ENCODE data around the gene ZC3H12A. TPM values are rescaled to one million over a fixed set of nuclear protein-coding genes. Genes with fewer than 3 reads are reported as not detected.

ZC3H12A gene
- total and polyA plus RNA-seq, 2 of the 8 experiments (the other 6 are each of a cell fraction or from before 2014, with no cell fraction given), result 7.4 to 10.0 TPM

DNA sequence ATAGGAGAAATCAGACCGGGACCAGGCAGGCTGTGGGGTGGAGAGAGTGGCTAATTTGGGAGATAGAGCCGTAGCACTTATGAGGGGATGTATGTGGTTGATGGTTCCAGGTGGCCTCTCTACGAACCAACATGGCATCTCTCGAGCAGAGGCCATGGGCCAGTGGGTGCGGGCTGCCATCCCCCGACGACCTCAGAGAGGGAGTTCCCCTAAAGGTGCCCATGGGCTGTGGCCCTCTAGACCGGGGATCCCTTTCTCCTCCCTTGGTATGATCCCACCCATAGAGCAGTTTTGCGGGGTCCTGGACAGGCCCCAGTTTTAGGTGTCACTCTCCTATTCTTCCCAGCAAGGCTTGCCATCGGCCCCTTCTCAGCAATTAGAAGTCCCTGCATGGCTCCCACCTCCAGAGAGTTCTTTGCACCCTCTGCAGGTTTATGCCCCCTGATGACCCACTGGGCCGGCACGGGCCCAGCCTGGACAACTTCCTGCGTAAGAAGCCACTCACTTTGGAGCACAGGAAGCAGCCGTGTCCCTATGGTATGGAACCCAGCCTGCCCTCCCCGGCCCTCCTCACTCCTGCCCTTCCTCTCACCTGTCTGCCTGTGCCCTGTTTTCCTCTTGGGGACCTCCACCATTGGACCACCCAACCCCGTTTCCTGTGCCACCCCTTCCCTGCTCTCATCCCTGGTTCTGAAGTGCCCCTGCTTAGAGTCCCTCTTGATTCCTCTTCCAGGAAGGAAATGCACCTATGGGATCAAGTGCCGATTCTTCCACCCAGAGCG is 7.8 kb downstream of the ZC3H12A start (continued):
- TF ChIP-seq, protein P1, sequence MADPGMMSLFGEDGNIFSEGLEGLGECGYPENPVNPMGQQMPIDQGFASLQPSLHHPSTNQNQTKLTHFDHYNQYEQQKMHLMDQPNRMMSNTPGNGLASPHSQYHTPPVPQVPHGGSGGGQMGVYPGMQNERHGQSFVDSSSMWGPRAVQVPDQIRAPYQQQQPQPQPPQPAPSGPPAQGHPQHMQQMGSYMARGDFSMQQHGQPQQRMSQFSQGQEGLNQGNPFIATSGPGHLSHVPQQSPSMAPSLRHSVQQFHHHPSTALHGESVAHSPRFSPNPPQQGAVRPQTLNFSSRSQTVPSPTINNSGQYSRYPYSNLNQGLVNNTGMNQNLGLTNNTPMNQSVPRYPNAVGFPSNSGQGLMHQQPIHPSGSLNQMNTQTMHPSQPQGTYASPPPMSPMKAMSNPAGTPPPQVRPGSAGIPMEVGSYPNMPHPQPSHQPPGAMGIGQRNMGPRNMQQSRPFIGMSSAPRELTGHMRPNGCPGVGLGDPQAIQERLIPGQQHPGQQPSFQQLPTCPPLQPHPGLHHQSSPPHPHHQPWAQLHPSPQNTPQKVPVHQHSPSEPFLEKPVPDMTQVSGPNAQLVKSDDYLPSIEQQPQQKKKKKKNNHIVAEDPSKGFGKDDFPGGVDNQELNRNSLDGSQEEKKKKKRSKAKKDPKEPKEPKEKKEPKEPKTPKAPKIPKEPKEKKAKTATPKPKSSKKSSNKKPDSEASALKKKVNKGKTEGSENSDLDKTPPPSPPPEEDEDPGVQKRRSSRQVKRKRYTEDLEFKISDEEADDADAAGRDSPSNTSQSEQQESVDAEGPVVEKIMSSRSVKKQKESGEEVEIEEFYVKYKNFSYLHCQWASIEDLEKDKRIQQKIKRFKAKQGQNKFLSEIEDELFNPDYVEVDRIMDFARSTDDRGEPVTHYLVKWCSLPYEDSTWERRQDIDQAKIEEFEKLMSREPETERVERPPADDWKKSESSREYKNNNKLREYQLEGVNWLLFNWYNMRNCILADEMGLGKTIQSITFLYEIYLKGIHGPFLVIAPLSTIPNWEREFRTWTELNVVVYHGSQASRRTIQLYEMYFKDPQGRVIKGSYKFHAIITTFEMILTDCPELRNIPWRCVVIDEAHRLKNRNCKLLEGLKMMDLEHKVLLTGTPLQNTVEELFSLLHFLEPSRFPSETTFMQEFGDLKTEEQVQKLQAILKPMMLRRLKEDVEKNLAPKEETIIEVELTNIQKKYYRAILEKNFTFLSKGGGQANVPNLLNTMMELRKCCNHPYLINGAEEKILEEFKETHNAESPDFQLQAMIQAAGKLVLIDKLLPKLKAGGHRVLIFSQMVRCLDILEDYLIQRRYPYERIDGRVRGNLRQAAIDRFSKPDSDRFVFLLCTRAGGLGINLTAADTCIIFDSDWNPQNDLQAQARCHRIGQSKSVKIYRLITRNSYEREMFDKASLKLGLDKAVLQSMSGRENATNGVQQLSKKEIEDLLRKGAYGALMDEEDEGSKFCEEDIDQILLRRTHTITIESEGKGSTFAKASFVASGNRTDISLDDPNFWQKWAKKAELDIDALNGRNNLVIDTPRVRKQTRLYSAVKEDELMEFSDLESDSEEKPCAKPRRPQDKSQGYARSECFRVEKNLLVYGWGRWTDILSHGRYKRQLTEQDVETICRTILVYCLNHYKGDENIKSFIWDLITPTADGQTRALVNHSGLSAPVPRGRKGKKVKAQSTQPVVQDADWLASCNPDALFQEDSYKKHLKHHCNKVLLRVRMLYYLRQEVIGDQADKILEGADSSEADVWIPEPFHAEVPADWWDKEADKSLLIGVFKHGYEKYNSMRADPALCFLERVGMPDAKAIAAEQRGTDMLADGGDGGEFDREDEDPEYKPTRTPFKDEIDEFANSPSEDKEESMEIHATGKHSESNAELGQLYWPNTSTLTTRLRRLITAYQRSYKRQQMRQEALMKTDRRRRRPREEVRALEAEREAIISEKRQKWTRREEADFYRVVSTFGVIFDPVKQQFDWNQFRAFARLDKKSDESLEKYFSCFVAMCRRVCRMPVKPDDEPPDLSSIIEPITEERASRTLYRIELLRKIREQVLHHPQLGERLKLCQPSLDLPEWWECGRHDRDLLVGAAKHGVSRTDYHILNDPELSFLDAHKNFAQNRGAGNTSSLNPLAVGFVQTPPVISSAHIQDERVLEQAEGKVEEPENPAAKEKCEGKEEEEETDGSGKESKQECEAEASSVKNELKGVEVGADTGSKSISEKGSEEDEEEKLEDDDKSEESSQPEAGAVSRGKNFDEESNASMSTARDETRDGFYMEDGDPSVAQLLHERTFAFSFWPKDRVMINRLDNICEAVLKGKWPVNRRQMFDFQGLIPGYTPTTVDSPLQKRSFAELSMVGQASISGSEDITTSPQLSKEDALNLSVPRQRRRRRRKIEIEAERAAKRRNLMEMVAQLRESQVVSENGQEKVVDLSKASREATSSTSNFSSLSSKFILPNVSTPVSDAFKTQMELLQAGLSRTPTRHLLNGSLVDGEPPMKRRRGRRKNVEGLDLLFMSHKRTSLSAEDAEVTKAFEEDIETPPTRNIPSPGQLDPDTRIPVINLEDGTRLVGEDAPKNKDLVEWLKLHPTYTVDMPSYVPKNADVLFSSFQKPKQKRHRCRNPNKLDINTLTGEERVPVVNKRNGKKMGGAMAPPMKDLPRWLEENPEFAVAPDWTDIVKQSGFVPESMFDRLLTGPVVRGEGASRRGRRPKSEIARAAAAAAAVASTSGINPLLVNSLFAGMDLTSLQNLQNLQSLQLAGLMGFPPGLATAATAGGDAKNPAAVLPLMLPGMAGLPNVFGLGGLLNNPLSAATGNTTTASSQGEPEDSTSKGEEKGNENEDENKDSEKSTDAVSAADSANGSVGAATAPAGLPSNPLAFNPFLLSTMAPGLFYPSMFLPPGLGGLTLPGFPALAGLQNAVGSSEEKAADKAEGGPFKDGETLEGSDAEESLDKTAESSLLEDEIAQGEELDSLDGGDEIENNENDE (IDR thresholded peaks at IDR 0.05; ENCODE audit: insufficient replicate concordance, low read length), result no peak
- TF ChIP-seq CBX5 (IDR thresholded peaks at IDR 0.05; ENCODE audit: low read depth, low read length), result no peak
- TF ChIP-seq EP300 (IDR thresholded peaks at IDR 0.05; ENCODE audit: borderline replicate concordance in 1 of 2, low read depth in 2 of 2, low read length in 2 of 2), result no peak
- no peak for TF ChIP-seq CREB1 (IDR thresholded peaks at IDR 0.05)
- TF ChIP-seq CTBP2 (IDR thresholded peaks at IDR 0.05; ENCODE audit: borderline replicate concordance, insufficient read depth, insufficient read length, low read length), result no peak
- TF ChIP-seq CBX8 (IDR thresholded peaks at IDR 0.05; ENCODE audit: borderline replicate concordance, low read depth, low read length), result no peak
- no peak for TF ChIP-seq POU5F1 (IDR thresholded peaks at IDR 0.05; ENCODE audit: low read depth, low read length)
- TF ChIP-seq SUZ12 (IDR thresholded peaks at IDR 0.05; ENCODE audit: low read length), result no peak
- no peak for TF ChIP-seq BCL11A (IDR thresholded peaks at IDR 0.05; ENCODE audit: low read depth in 2 of 2, low read length in 2 of 2)

Measured in H1 (cell line).